Measurements from ENCODE around the gene FOLR3. TPM values are rescaled to one million over a fixed set of nuclear protein-coding genes. Genes with fewer than 3 reads are reported as not detected.

The FOLR3 gene
- total RNA-seq, 1 experiment from 2014 or later, result not detected

GRCh38 chr11:72098741-72099140 is 36.8 kb upstream of the FOLR3 start (continued):
- TF ChIP-seq FOXP4 (CRISPR knock-in tag; IDR thresholded peaks at IDR 0.05) (no peak), STAT6 (CRISPR knock-in tag; conservative IDR thresholded peaks at IDR 0.05; ENCODE audit: low read depth) (no peak), ZNF138 (CRISPR knock-in tag; conservative IDR thresholded peaks at IDR 0.05) (no peak), ATF3 (CRISPR knock-in tag; conservative IDR thresholded peaks at IDR 0.05) (no peak), ZNF396 (CRISPR knock-in tag; IDR thresholded peaks at IDR 0.05; ENCODE audit: borderline replicate concordance) (no peak), ZNF512 (CRISPR knock-in tag; IDR thresholded peaks at IDR 0.05; ENCODE audit: borderline replicate concordance) (no peak), ZBTB43 (CRISPR knock-in tag; IDR thresholded peaks at IDR 0.05) (no peak), ZSCAN18 (CRISPR knock-in tag; IDR thresholded peaks at IDR 0.05) (no peak), E2F4 (CRISPR knock-in tag; IDR thresholded peaks at IDR 0.05; ENCODE audit: borderline replicate concordance, low read depth) (no peak), MLX (CRISPR knock-in tag; IDR thresholded peaks at IDR 0.05) (no peak), ZNF532 (CRISPR knock-in tag; IDR thresholded peaks at IDR 0.05; ENCODE audit: borderline replicate concordance) (no peak), ESRRA (CRISPR knock-in tag; IDR thresholded peaks at IDR 0.05; ENCODE audit: borderline replicate concordance) (no peak), USF2 (CRISPR knock-in tag; IDR thresholded peaks at IDR 0.05) (no peak), MYBL2 (CRISPR knock-in tag; IDR thresholded peaks at IDR 0.05) (no peak), ETV6 (CRISPR knock-in tag; IDR thresholded peaks at IDR 0.05) (no peak)

Measured in WTC11 (cell line).